NCI-H2107 treated with DMSO at 0.1 percent for 48 hours (cell line): ENCODE results near the gene COL5A1.

ENCODE experiments used
- DNase-seq: peaks from one replicate; lab custom pipeline; 2025; ENCODE audit not compliant: unreplicated experiment; lab: John Stamatoyannopoulos, UW

COL5A1 gene

GRCh38 chr9:134830126-134830525 is 188.5 kb downstream of the COL5A1 start:
- DNase-seq = no peak

- no peak for DNase-seq
Observed at GRCh38 chr9:134830926-134831720, 189.5 kb downstream of the COL5A1 start.

- DNase-seq = no peak
Observed at GRCh38 chr9:134832471-134832870, 190.9 kb downstream of the COL5A1 start.

GRCh38 chr9:134833294-134833880 is 191.8 kb downstream of the COL5A1 start:
- DNase-seq = no peak

GRCh38 chr9:134834217-134834956 is 192.8 kb downstream of the COL5A1 start:
- DNase-seq = no peak

GRCh38 chr9:134834957-134835419 is 193.4 kb downstream of the COL5A1 start:
- no peak for DNase-seq

- DNase-seq = no peak
Observed at GRCh38 chr9:134835448-134835847, 193.8 kb downstream of the COL5A1 start.

GRCh38 chr9:134835987-134836386 is 194.4 kb downstream of the COL5A1 start:
- no peak for DNase-seq

GRCh38 chr9:134836406-134836970 is 194.9 kb downstream of the COL5A1 start:
- DNase-seq = no peak

- no peak for DNase-seq
Observed at GRCh38 chr9:134837529-134837928, 195.9 kb downstream of the COL5A1 start.

- DNase-seq = no peak
Observed at GRCh38 chr9:134838651-134839454, 197.2 kb downstream of the COL5A1 start.

- DNase-seq = no peak
Observed at GRCh38 chr9:134839455-134840125, 198.0 kb downstream of the COL5A1 start.

GRCh38 chr9:134840511-134840910 is 198.9 kb downstream of the COL5A1 start:
- DNase-seq = no peak

- no peak for DNase-seq
Observed at GRCh38 chr9:134841180-134841904, 199.7 kb downstream of the COL5A1 start.

- DNase-seq = no peak
Observed at GRCh38 chr9:134842321-134842720, 200.7 kb downstream of the COL5A1 start.

GRCh38 chr9:134843740-134844139 is 202.1 kb downstream of the COL5A1 start:
- DNase-seq = no peak

- DNase-seq = no peak
Observed at GRCh38 chr9:134844821-134845220, 203.2 kb downstream of the COL5A1 start.

- no peak for DNase-seq
Observed at GRCh38 chr9:134846187-134846586, 204.6 kb downstream of the COL5A1 start.

GRCh38 chr9:134846699-134847098 is 205.1 kb downstream of the COL5A1 start:
- DNase-seq = no peak
